ENCODE results near the gene FIBP.

FIBP gene

DNA sequence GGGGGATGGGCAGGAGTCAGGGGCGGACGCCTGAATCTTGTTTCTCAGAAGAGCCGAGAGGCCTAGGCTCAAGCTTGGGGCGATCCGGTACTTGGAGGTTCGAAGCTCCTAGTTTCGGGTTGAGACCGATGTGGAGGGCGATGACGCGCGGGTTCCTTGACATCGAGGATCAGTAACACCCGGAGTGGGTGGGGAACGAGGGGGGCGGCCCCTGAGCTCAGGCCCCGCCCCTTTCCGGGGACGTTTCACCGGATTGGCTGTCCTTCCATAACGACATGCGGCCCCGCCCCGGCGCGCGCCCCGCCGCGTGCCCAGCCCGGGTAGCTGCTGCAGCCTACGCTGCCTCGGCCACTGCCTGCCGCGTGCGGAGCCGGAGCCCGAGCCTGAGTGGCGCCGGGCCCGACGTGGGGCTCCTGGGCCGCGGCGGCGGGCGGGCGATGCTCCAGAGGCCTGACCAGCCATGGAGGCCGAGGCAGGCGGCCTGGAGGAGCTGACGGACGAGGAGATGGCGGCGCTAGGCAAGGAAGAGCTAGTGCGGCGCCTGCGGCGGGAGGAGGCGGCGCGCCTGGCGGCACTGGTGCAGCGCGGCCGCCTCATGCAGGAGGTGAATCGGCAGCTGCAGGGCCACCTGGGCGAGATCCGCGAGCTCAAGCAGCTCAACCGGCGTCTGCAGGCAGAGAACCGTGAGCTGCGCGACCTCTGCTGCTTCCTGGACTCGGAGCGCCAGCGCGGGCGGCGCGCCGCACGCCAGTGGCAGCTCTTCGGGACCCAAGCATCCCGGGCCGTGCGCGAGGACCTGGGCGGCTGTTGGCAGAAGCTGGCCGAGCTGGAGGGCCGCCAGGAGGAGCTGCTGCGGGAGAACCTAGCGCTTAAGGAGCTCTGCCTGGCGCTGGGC, 2.3 kb upstream of the FIBP start, which contains the start of gene CCDC85B:
Gene CCDC85B (plus strand): TSS at position 350 of the 895 bp plus-strand sequence. CDS start 111 bp downstream, at position 461.
- H3K27me3 Mint-ChIP-seq (ENCODE audit: low read depth, poor library complexity), result peaks cover 28% of the 10 kb centered on the region
- no peak within 1 kb of the TSS for H3K27ac Mint-ChIP-seq
- H3K4me1 Mint-ChIP-seq, result peaks cover 66% of the 10 kb centered on the region
- peak; percentile 10 for TF ChIP-seq CTCF (IDR thresholded peaks at IDR 0.05)
- H3K4me3 Mint-ChIP-seq, result peak within 1 kb of the TSS; percentile 97
- peak; percentile 97 for DNase-seq
- H3K9me3 Mint-ChIP-seq, result no peaks in the 10 kb centered on the region
- H3K36me3 Mint-ChIP-seq (ENCODE audit: low read depth), result peaks cover 14% of the 10 kb centered on the region

- no peak for DNase-seq
- Mint-ChIP-seq H3K9me3 (no peaks in the 10 kb centered on the region), H3K4me3 (peak overlapping the region; percentile 97), H3K36me3 (ENCODE audit: low read depth) (peaks cover 28% of the 10 kb centered on the region), H3K4me1 (peaks cover 60% of the 10 kb centered on the region), H3K27ac (peak overlapping the region; percentile 99), H3K27me3 (ENCODE audit: low read depth, poor library complexity) (peaks cover 23% of the 10 kb centered on the region)
- no peak for TF ChIP-seq CTCF (IDR thresholded peaks at IDR 0.05)
These were observed 528 bp downstream of the FIBP start for GRCh38 chr11:65887723-65888162.

GRCh38 chr11:65886826-65887722, 1.2 kb downstream of the FIBP start:
- Mint-ChIP-seq H3K27ac (peak overlapping the region; percentile 99), H3K9me3 (no peaks in the 10 kb centered on the region), H3K27me3 (ENCODE audit: low read depth, poor library complexity) (peaks cover 18% of the 10 kb centered on the region), H3K36me3 (ENCODE audit: low read depth) (peaks cover 33% of the 10 kb centered on the region), H3K4me1 (peaks cover 53% of the 10 kb centered on the region), H3K4me3 (peak overlapping the region; percentile 97)
- TF ChIP-seq CTCF (IDR thresholded peaks at IDR 0.05), result no peak
- no peak for DNase-seq

- Mint-ChIP-seq H3K4me1 (peaks cover 50% of the 10 kb centered on the region), H3K27ac (no peak overlapping the region), H3K27me3 (ENCODE audit: low read depth, poor library complexity) (peaks cover 17% of the 10 kb centered on the region), H3K9me3 (no peaks in the 10 kb centered on the region), H3K36me3 (ENCODE audit: low read depth) (peaks cover 33% of the 10 kb centered on the region), H3K4me3 (peak overlapping the region; percentile 97)
- no peak for DNase-seq
- TF ChIP-seq CTCF (IDR thresholded peaks at IDR 0.05), result no peak
These were observed 2.3 kb downstream of the FIBP start for GRCh38 chr11:65885808-65886536.

DNA sequence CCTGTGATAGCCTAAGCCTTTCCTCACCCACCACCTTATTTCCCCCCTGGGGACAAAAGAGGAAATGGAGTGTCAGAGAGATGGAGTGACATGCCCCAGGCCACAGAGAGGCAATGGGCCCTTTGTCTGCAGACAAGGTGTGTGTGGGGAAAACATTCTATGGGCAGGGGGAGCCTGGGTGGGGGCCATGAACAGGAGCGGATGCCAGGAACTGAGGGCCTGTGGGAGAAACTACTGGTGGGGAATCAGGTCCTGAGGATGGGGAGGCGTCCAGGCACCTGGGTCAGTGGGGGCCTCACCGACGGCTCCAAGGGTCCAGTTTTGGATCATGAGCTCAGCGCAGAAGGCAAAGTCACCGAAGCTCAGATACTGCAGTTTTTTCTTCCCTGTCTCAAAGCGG, 3.0 kb downstream of the FIBP start:
- TF ChIP-seq CTCF (IDR thresholded peaks at IDR 0.05), result no peak
- DNase-seq, result no peak
- Mint-ChIP-seq H3K27ac (no peak overlapping the region), H3K27me3 (ENCODE audit: low read depth, poor library complexity) (peaks cover 15% of the 10 kb centered on the region), H3K36me3 (ENCODE audit: low read depth) (peaks cover 33% of the 10 kb centered on the region), H3K9me3 (no peaks in the 10 kb centered on the region), H3K4me1 (peaks cover 49% of the 10 kb centered on the region), H3K4me3 (no peak overlapping the region)

Measured in nephron progenitor cell (in vitro differentiated cells).